ES-I3 (cell line): ENCODE results near the gene NAV1.

Source experiments
- H3K36me3 ChIP-seq: 2 replicates; pipeline ENCODE4 v1.6.1; 2013; ENCODE audit warnings: mild to moderate bottlenecking, low read length, control low read depth, moderate library complexity; ENCODE audit not compliant: insufficient read depth
- H3K4me1 ChIP-seq: 2 replicates; pipeline ENCODE4 v1.6.1; 2013; ENCODE audit warnings: mild to moderate bottlenecking, control low read depth, low read length; ENCODE audit not compliant: insufficient read depth
- H3K9ac ChIP-seq: 2 replicates; pipeline ENCODE4 v1.6.1; 2013; ENCODE audit warnings: low read depth, mild to moderate bottlenecking, low read length, moderate library complexity
- H3K9me3 ChIP-seq: 2 replicates; pipeline ENCODE4 v1.6.1; 2013; ENCODE audit warnings: mild to moderate bottlenecking, low read length, moderate library complexity; ENCODE audit not compliant: control insufficient read depth, insufficient read depth

NAV1 gene

GRCh38 chr1:201499795-201500669 is 38.9 kb upstream of the NAV1 start:
- H3K9ac ChIP-seq, result no peak overlapping the region; the same call in 1 of the 2 replicates
- peaks cover 45% of the 10 kb centered on the region for H3K4me1 ChIP-seq

DNA sequence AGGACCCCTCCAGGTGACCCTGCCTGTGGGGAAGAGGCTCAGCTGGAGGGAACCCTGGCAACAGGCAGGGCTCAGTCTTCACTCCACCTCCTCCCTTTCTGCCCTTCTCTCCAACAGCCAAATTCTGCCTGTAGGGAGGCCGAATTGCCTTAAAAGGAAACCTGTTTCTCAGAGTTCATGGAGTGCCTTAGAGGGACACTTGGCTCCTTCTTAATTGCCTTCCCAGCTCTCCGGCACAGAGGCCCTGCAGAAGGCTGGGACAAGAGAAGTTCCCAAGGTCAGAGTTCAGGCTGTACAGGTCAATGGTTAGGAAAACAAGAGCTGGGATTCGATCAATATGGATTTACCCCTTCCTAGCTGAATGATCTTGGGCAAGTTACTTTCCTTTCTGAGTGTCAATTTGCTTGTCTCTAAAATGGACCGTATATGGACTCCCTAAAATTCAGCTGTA is 38.2 kb upstream of the NAV1 start:
- H3K9me3 ChIP-seq, result no peaks in the 10 kb centered on the region
- peaks cover 51% of the 10 kb centered on the region for H3K4me1 ChIP-seq
- H3K36me3 ChIP-seq, result no peaks in the 10 kb centered on the region
- no peak overlapping the region; the same call in 1 of the 2 replicates for H3K9ac ChIP-seq

More at GRCh38 chr1:201499795-201500669, 38.9 kb upstream of the NAV1 start:
- H3K9me3 ChIP-seq, result no peaks in the 10 kb centered on the region
- H3K36me3 ChIP-seq, result no peaks in the 10 kb centered on the region

DNA sequence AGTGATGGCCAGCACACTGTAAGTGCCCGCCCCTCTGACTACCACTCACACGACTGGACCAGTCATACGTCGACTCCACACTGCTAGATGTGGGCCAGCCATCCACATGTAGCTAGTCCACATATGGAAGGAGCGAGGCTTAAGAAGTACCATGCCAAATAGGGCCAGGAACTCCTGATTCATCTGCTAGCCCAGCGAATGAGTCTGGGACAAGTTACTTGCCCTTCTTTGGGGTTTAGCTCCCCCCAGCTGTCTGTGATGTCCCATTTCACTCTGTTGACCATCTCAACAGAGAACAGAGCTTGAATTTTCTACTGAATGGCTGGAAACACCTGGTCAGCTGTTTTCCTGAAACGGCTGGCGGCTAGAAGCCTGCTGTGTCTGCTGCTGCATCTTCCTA is 37.8 kb upstream of the NAV1 start:
- Histone ChIP-seq H3K4me1 (peaks cover 56% of the 10 kb centered on the region), H3K36me3 (no peaks in the 10 kb centered on the region), H3K9ac (no peak overlapping the region), H3K9me3 (no peaks in the 10 kb centered on the region)

DNA sequence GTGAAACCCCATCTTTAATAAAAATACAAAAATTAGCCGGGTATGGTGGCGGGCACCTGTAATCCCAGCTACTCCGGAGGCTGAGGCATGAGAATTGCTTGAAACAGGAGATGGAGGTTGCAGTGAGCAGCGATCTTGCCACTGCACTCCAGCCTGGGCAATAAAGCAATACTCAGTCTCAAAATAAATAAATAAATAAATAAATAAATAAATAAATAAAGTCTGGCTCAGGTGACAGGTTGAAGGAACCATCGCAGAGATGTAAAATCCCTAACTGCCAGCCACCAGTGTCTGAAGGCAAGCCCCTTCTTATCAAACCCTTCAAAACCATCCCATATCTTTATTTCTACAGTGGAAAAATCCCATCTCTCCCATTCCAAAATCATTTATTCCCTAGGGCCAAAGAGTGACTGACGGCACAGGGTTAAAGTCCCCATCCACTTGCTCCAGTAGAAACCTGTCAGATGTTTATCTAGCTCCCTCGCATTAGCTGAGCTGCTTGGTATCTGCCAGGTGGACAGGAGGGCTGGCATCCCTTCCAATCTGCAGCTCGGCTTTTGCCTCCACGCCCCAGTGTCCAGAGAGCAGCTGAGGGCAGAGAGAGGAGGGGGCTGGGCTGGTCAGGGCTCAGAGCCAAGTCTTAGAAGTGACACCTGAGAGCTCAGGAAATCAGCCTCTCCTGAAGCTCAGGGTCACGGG is 37.0 kb upstream of the NAV1 start:
- Histone ChIP-seq H3K4me1 (peaks cover 58% of the 10 kb centered on the region), H3K9me3 (no peaks in the 10 kb centered on the region), H3K9ac (no peak overlapping the region), H3K36me3 (no peaks in the 10 kb centered on the region)

GRCh38 chr1:201502511-201502857 is 36.4 kb upstream of the NAV1 start:
- Histone ChIP-seq H3K9me3 (no peaks in the 10 kb centered on the region), H3K4me1 (peaks cover 58% of the 10 kb centered on the region), H3K36me3 (no peaks in the 10 kb centered on the region), H3K9ac (no peak overlapping the region)

DNA sequence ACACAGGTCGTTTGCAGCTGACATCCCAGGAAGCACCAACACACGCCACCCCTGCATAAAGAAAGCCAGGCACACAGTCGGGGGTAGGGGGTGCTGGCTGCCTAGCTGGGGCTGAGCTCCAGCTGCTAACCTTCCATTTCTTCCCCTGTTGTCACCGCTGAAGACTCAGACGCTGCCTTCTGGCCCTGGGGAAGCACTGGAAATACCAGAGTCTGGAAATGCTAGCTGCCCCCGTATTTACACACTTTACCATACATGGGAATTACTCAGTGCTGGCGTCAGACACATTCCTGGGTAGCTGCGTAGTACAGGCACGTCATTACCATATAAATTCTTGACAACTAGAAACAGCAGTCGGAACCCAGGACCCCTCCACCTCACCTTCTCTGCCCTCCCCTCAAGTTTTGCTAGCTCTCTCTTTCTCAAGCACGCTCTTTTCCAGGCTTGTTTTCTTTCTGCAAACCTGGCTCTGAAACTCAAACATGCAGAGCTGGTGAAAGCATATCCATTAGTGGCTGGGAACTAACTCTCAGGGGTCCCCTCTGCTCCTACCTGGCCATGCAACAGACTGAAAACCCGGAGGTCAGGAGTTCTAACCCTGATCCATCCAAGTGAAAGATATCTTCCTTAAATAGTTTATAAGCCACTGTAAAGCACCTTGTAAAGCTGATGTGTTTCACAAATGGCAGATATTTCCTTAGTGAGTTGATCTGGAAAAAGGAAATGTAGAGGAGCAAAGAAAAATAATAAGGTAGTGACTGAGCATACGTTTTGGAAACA is 35.3 kb upstream of the NAV1 start:
- Histone ChIP-seq H3K9ac (peak overlapping the region; percentile 38), H3K4me1 (peaks cover 58% of the 10 kb centered on the region), H3K36me3 (no peaks in the 10 kb centered on the region), H3K9me3 (no peaks in the 10 kb centered on the region)

GRCh38 chr1:201504179-201504631 is 34.7 kb upstream of the NAV1 start:
- Histone ChIP-seq H3K36me3 (no peaks in the 10 kb centered on the region), H3K4me1 (peaks cover 58% of the 10 kb centered on the region), H3K9me3 (no peaks in the 10 kb centered on the region), H3K9ac (peak overlapping the region; percentile 38; the same call in 1 of the 2 replicates)

- Histone ChIP-seq H3K9ac (peak overlapping the region; percentile 55; the same call in 1 of the 2 replicates), H3K4me1 (peaks cover 56% of the 10 kb centered on the region), H3K9me3 (no peaks in the 10 kb centered on the region), H3K36me3 (no peaks in the 10 kb centered on the region)
Measured at GRCh38 chr1:201504799-201505502, 34.0 kb upstream of the NAV1 start.

DNA sequence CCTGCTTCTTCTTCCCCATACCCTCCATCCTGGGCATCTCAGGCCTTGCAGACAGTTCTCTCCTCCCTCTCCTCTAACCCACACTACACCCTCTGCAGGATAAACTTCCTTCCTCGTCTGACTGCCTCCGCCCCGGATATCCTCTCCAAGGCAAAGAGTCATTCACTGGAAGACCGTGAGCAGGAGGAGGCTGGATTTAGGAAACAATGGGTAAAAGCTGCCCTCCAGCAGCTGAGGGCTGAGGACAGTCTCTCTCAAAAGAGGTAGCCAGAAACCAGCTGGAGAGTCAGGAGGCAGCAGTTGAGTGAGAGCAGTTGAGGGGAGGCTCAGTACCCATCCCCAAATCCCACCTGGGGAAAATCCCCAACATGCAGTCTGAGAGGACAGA is 33.4 kb upstream of the NAV1 start:
- Histone ChIP-seq H3K4me1 (peaks cover 51% of the 10 kb centered on the region), H3K9me3 (no peaks in the 10 kb centered on the region), H3K9ac (peak overlapping the region; percentile 55; the same call in 1 of the 2 replicates), H3K36me3 (no peaks in the 10 kb centered on the region)

GRCh38 chr1:201506092-201506491 is 32.8 kb upstream of the NAV1 start:
- H3K9ac ChIP-seq, result peak overlapping the region; percentile 55; the same call in 1 of the 2 replicates
- H3K9me3 ChIP-seq, result no peaks in the 10 kb centered on the region
- peaks cover 45% of the 10 kb centered on the region for H3K4me1 ChIP-seq
- no peaks in the 10 kb centered on the region for H3K36me3 ChIP-seq

DNA sequence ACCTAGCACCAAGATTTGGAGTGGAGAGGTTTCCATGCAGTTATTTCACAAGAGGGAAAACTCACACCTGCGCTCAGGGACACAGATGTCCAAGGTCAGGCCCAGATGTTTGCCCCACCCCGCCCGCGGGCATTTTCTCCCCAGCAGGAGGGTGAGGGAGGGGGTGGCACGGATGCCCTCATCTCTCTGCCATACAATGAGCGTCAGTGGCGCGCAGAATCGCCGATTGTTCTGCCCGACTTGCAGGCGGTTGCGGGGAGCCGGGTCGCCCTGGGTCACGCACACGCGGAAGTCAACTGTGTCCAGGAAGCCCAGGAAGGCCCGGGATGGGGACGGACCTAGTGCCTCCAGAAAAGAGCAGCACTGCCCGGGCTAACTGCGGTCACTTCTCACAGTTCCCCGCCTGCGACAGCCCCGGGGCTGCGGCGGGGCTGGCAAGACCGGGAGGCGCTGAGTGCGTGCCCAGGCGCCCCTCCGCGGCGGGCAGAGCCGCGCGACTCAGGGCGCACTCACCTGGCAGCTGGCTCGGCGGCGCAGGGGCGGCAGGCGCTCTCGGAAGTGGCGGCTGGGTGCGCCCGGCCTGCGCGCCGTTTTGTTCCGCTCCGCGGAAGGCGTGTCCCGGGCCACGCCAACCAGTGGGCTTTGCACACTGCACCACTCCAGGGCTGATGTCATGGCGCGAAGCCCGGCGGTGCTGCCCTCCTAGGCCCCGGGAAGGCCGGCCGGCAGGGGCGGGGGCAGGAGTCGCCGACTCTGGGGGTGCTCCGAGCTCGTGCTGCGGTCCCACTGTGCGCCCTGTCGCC is 32.2 kb upstream of the NAV1 start, which contains the start of gene CSRP1:
CSRP1 (minus strand) TSS at position 567 of the 803 bp plus-strand sequence. CDS start 10,820 bp downstream, outside the sequence.
- peak within 1 kb of the TSS; percentile 55 for H3K9ac ChIP-seq
- no peaks in the 10 kb centered on the region for H3K9me3 ChIP-seq
- H3K4me1 ChIP-seq, result peaks cover 46% of the 10 kb centered on the region
- H3K36me3 ChIP-seq, result no peaks in the 10 kb centered on the region

- H3K9ac ChIP-seq, result peak overlapping the region; percentile 55
- no peaks in the 10 kb centered on the region for H3K36me3 ChIP-seq
- peaks cover 47% of the 10 kb centered on the region for H3K4me1 ChIP-seq
- no peaks in the 10 kb centered on the region for H3K9me3 ChIP-seq
Measured at GRCh38 chr1:201507360-201507675, 31.6 kb upstream of the NAV1 start.

DNA sequence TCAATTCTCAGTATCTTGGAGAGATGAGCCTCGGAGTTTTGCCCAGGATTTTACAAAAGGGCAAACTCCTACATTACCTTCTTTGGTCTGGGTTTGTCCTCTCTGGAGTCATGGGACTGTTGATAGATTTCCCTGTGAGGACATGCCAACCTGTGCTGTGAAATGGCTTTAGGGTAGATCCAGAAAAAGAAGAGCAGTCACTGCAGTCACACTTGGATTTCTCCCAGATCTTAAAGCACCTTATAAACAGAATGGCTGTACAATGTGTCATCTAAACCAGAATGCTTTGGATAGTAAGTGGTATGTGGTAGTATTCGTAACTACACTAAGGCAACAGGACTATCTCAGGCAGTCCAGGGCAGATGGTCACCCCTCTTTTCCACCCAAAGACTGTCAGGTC is 30.1 kb upstream of the NAV1 start:
- H3K4me1 ChIP-seq, result peaks cover 40% of the 10 kb centered on the region
- no peak overlapping the region for H3K9ac ChIP-seq
- H3K36me3 ChIP-seq, result no peaks in the 10 kb centered on the region
- no peaks in the 10 kb centered on the region for H3K9me3 ChIP-seq
